PC-3 (cell line): ENCODE results near the gene CARS1. TPM values are rescaled to one million over a fixed set of nuclear protein-coding genes. Genes with fewer than 3 reads are reported as not detected.

ENCODE experiments used
- ATAC-seq: fragments of 200-7000 bp; cut with Tn5 transposase; 2 replicates; pipeline ENCODE4 v1.9.1; 2020; ENCODE audit warnings: mild to moderate bottlenecking, moderate library complexity
- BruUV-seq: library from RNA; stranded (reverse); fragments of 400-500 nt; replicated peaks from 2 replicates; lab custom pipeline; 2021; lab: Mats Ljungman, UMichigan
- CTCF ChIA-PET: fragments of 300-600 bp; sonication (Branson Sonifier 250); formaldehyde crosslinking; loops from one replicate; lab custom pipeline; 2022; ENCODE audit warnings: antibody characterized with exemption; lab: Charles Lee
- POLR2A ChIA-PET: fragments of 300-600 bp; sonication (Branson Sonifier 250); formaldehyde crosslinking; loops from one replicate; lab custom pipeline; 2022; ENCODE audit warnings: antibody characterized with exemption; ENCODE audit not compliant: unreplicated experiment; lab: Charles Lee
- DNase-seq: peaks from one replicate; pipeline ENCODE4 v3.0.0-alpha.2; 2015
- H2AFZ ChIP-seq: fragments of 300-600 bp; sonication (generic); 2 replicates; pipeline ENCODE4 v1.6.0; 2016; ENCODE audit warnings: antibody characterized with exemption, low read length
- H3F3A ChIP-seq: fragments of 300-600 bp; sonication (generic); one replicate; pipeline ENCODE4 v1.6.0; 2017; ENCODE audit warnings: antibody characterized with exemption, low read length, control low read depth, mild to moderate bottlenecking; ENCODE audit not compliant: unreplicated experiment
- H3K27ac ChIP-seq: fragments of 300-600 bp; sonication (generic); 2 replicates; pipeline ENCODE4 v1.5.1; 2016; ENCODE audit warnings: mild to moderate bottlenecking, low read length
- H3K27me3 ChIP-seq: fragments of 300-600 bp; sonication (generic); 2 replicates; pipeline ENCODE4 v1.6.1; 2016; ENCODE audit warnings: low read length, mixed read lengths
- H3K36me3 ChIP-seq: fragments of 300-600 bp; sonication (generic); 2 replicates; pipeline ENCODE4 v1.6.1; 2016; ENCODE audit warnings: low read depth, mixed run types, low read length, mixed read lengths
- H3K4me1 ChIP-seq: fragments of 300-600 bp; sonication (generic); 2 replicates; pipeline ENCODE4 v1.5.1; 2016; ENCODE audit warnings: low read length; ENCODE audit not compliant: insufficient read depth
- H3K4me2 ChIP-seq: fragments of 300-600 bp; sonication (generic); 2 replicates; pipeline ENCODE4 v1.6.0; 2016; ENCODE audit warnings: low read length
- H3K4me3 ChIP-seq: fragments of 300-600 bp; sonication (generic); 2 replicates; pipeline ENCODE4 v1.5.1; 2016; ENCODE audit warnings: mild to moderate bottlenecking, low read length, mixed read lengths
- H3K79me2 ChIP-seq: fragments of 300-600 bp; sonication (generic); 2 replicates; pipeline ENCODE4 v1.6.1; 2017; ENCODE audit warnings: low read length, mixed read lengths
- H3K9ac ChIP-seq: fragments of 300-600 bp; sonication (generic); 2 replicates; pipeline ENCODE4 v1.6.0; 2016; ENCODE audit warnings: mild to moderate bottlenecking, low read length
- H3K9me2 ChIP-seq: fragments of 300-600 bp; sonication (generic); replicated peaks from 2 replicates; pipeline ENCODE4 v1.6.1; 2016; ENCODE audit warnings: mixed run types, low read length, mixed read lengths
- H3K9me3 ChIP-seq: fragments of 300-600 bp; sonication (generic); 2 replicates; pipeline ENCODE4 v1.6.1; 2016; ENCODE audit warnings: low read length, mixed read lengths
- H4K20me1 ChIP-seq: fragments of 300-600 bp; sonication (generic); 2 replicates; pipeline ENCODE4 v1.6.1; 2016; ENCODE audit warnings: low read length, mixed read lengths
- CTCF ChIP-seq: fragments of 300-600 bp; sonication (generic); conservative IDR thresholded peaks from 2 replicates; pipeline ENCODE4 v1.5.1; 2017; ENCODE audit warnings: antibody characterized with exemption, low read depth, mild to moderate bottlenecking, low read length
- EZH2 ChIP-seq: fragments of 300-600 bp; sonication (generic); IDR thresholded peaks from one replicate; pipeline ENCODE4 v1.6.1; 2017; ENCODE audit warnings: antibody characterized with exemption, mild to moderate bottlenecking, low read length; ENCODE audit not compliant: unreplicated experiment
- EZH2phosphoT487 ChIP-seq: fragments of 300-600 bp; sonication (generic); IDR thresholded peaks from 2 replicates; pipeline ENCODE4 v1.6.1; 2018; ENCODE audit warnings: mild to moderate bottlenecking, antibody characterized with exemption, low read length, borderline replicate concordance
- intact Hi-C: fragments of 100-400 bp; cut with micrococcal nuclease; formaldehyde crosslinking; loops from 2 replicates; pipeline ENCODE4 v1.9.0; 2023
- total RNA-seq: library from RNA; depleted of rRNA; stranded (reverse); fragments of >200 nt; gene quantifications from 2 replicates; pipeline ENCODE4 v1.2.3, GENCODE V29; 2014

The CARS1 gene
- total RNA-seq, 1 experiment from 2014 or later, result 39.7 TPM

GRCh38 chr11:2995031-2995561, 62.1 kb downstream of the CARS1 start:
- H3K4me1 ChIP-seq, result peaks cover 4% of the 10 kb centered on the region; the same call in 1 of the 2 replicates
- H3K4me2 ChIP-seq, result no peak overlapping the region
- no peak overlapping the region for H3K27ac ChIP-seq
- intact Hi-C loops, result no loop called here
- POLR2A ChIA-PET, result no interaction called here
- H3K79me2 ChIP-seq, result peaks cover 18% of the 10 kb centered on the region
- H3K4me3 ChIP-seq, result no peak overlapping the region
- no peaks in the 10 kb centered on the region for H3K9me2 ChIP-seq
- H3K27me3 ChIP-seq, result no peaks in the 10 kb centered on the region
- BruUV-seq, result no TSS peak
- no peaks in the 10 kb centered on the region; the same call in 1 of the 2 replicates for H3K36me3 ChIP-seq
- H3K9me3 ChIP-seq, result no peaks in the 10 kb centered on the region
- peaks cover 10% of the 10 kb centered on the region for H4K20me1 ChIP-seq
- ATAC-seq, result no peak
- no peaks in the 10 kb centered on the region for H3F3A ChIP-seq
- no peak for TF ChIP-seq EZH2phosphoT487
- no peak for TF ChIP-seq EZH2
- no peak for TF ChIP-seq CTCF
- H2AFZ ChIP-seq, result no peak overlapping the region
- no peak overlapping the region for H3K9ac ChIP-seq
- no peak for DNase-seq
- CTCF ChIA-PET, result no interaction called here

- CTCF ChIA-PET, result no interaction called here
- no peak overlapping the region for H2AFZ ChIP-seq
- ATAC-seq, result no peak
Measured at GRCh38 chr11:2994336-2994730, 62.9 kb downstream of the CARS1 start.

More at GRCh38 chr11:2994336-2994730, 62.9 kb downstream of the CARS1 start:
- BruUV-seq, result no TSS peak
- H3K4me3 ChIP-seq, result no peak overlapping the region
- H3K4me2 ChIP-seq, result no peak overlapping the region
- H3K36me3 ChIP-seq, result peaks cover under 1% of the 10 kb centered on the region; the same call in 1 of the 2 replicates
- no peak overlapping the region for H3K27ac ChIP-seq
- peaks cover 25% of the 10 kb centered on the region for H3K79me2 ChIP-seq
- intact Hi-C loops, result no loop called here
- POLR2A ChIA-PET, result no interaction called here
- no peaks in the 10 kb centered on the region for H3K9me3 ChIP-seq
- H3K27me3 ChIP-seq, result no peaks in the 10 kb centered on the region
- H3K9me2 ChIP-seq, result no peaks in the 10 kb centered on the region
- H3K9ac ChIP-seq, result no peak overlapping the region
- H4K20me1 ChIP-seq, result peaks cover 18% of the 10 kb centered on the region
- TF ChIP-seq CTCF (no peak), EZH2 (no peak), EZH2phosphoT487 (no peak)
- H3F3A ChIP-seq, result no peaks in the 10 kb centered on the region
- DNase-seq, result no peak
- H3K4me1 ChIP-seq, result peaks cover 6% of the 10 kb centered on the region
